Endothelial cell of umbilical vein (primary cell): ENCODE data around the gene COQ7. TPM values are rescaled to one million over a fixed set of nuclear protein-coding genes. Genes with fewer than 3 reads are reported as not detected.

Experiments used
- BruUV-seq: library from RNA; stranded (reverse); fragments of 400-500 nt; replicated peaks from 2 replicates; lab custom pipeline; 2021; lab: Mats Ljungman, UMichigan
- CTCF ChIA-PET: fragments of 300-600, 350-600 bp; sonication (Branson Sonifier 250); formaldehyde crosslinking; loops from one replicate; lab custom pipeline; 2021; ENCODE audit warnings: antibody characterized with exemption, inconsistent platforms; lab: Charles Lee
- POLR2A ChIA-PET: fragments of 300-600, 350-600 bp; sonication (Branson Sonifier 250); formaldehyde crosslinking; loops from one replicate; lab custom pipeline; 2021; ENCODE audit warnings: antibody characterized with exemption, inconsistent platforms; lab: Charles Lee
- DNase-seq: peaks from one replicate; pipeline ENCODE4 v3.0.0-alpha.2; 2011; ENCODE audit warnings: low read depth, low spot score
- FAIRE-seq: peaks from 2 replicates; lab custom pipeline; 2011; peaks lifted over from hg19 to GRCh38; lab: Jason Lieb, UNC
- H2AFZ ChIP-seq: 2 replicates; pipeline ENCODE4 v1.6.0; 2012; ENCODE audit warnings: low read depth, low read length, control low read depth, inconsistent platforms
- H3K27ac ChIP-seq: 2 replicates; pipeline ENCODE4 v1.5.1; 2011; ENCODE audit warnings: low read depth, mild to moderate bottlenecking, control low read depth, low read length, moderate library complexity; ENCODE audit not compliant: insufficient read depth
- H3K27me3 ChIP-seq, 2 experiments: 2 replicates each; pipeline versions ENCODE4 v1.6.0 to v1.6.1; 2011; ENCODE audit warnings: low read length in 2 of 2, mixed read lengths in 1 of 2; ENCODE audit not compliant: control insufficient read depth in 2 of 2, insufficient read depth in 2 of 2
- H3K36me3 ChIP-seq, 2 experiments: 2 replicates in 1 of 2; 3 replicates in 1 of 2; pipeline ENCODE4 v1.5.1; 2011; ENCODE audit warnings: low read length in 2 of 2, mild to moderate bottlenecking in 1 of 2, moderate library complexity in 1 of 2; ENCODE audit not compliant: control insufficient read depth in 2 of 2, insufficient read depth in 2 of 2; ENCODE audit errors: extremely low read depth in 1 of 2
- H3K4me1 ChIP-seq: 3 replicates; pipeline ENCODE4 v1.5.1; 2011; ENCODE audit warnings: mild to moderate bottlenecking, low read length; ENCODE audit not compliant: control insufficient read depth, insufficient read depth; ENCODE audit errors: extremely low read depth
- H3K4me2 ChIP-seq: 2 replicates; pipeline ENCODE4 v1.6.1; 2011; ENCODE audit warnings: low read length, control low read depth, mixed read lengths; ENCODE audit not compliant: insufficient read depth
- H3K4me3 ChIP-seq, 3 experiments: fragments of 200-600 bp in 1 of 3; sonication (generic), shearing (Covaris generic) in 1 of 3; replicated peaks in 1 of 3; 2 replicates each; pipeline ENCODE4 v1.5.1; 2011 to 2016; ENCODE audit warnings: control low read depth in 3 of 3, low read length in 3 of 3, mild to moderate bottlenecking in 2 of 3, inconsistent platforms in 1 of 3, low read depth in 1 of 3, moderate library complexity in 1 of 3; ENCODE audit not compliant: insufficient read depth in 1 of 3
- H3K79me2 ChIP-seq: 2 replicates; pipeline ENCODE4 v1.6.0; 2012; ENCODE audit warnings: low read length, inconsistent platforms; ENCODE audit not compliant: control insufficient read depth, insufficient read depth
- H3K9ac ChIP-seq: replicated peaks from 2 replicates; pipeline ENCODE3; 2011; ENCODE audit warnings: low read length, control low read depth; ENCODE audit not compliant: insufficient read depth; ENCODE audit errors: extremely low read depth
- H3K9me1 ChIP-seq: replicated peaks from 3 replicates; pipeline ENCODE4 v1.6.0; 2011; ENCODE audit warnings: mild to moderate bottlenecking, low read length; ENCODE audit not compliant: control insufficient read depth, insufficient read depth; ENCODE audit errors: extremely low read depth
- H3K9me3 ChIP-seq: replicated peaks from 2 replicates; pipeline ENCODE4 v1.5.1; 2012; ENCODE audit warnings: low read length, inconsistent platforms; ENCODE audit not compliant: control insufficient read depth, insufficient read depth
- H4K20me1 ChIP-seq: replicated peaks from 2 replicates; pipeline ENCODE3; 2011; ENCODE audit warnings: mild to moderate bottlenecking, low read length; ENCODE audit not compliant: control insufficient read depth, insufficient read depth; ENCODE audit errors: extremely low read depth
- CTCF ChIP-seq, 2 donors: IDR thresholded peaks; 1 replicate in 1 of 2; 2 replicates in 1 of 2; pipeline ENCODE4 v1.5.1; 2011; ENCODE audit warnings: low read length in 2 of 2, mild to moderate bottlenecking in 2 of 2, moderate library complexity in 2 of 2, control low read depth in 1 of 2, inconsistent platforms in 1 of 2, low read depth in 1 of 2; ENCODE audit not compliant: insufficient read depth in 1 of 2; ENCODE audit errors: extremely low read depth in 1 of 2
- EZH2 ChIP-seq: IDR thresholded peaks from 2 replicates; pipeline ENCODE4 v1.6.1; 2012; ENCODE audit warnings: borderline replicate concordance, low read depth, mild to moderate bottlenecking, moderate library complexity, low read length, inconsistent platforms; ENCODE audit not compliant: severe bottlenecking
- FOS ChIP-seq: IDR thresholded peaks from 2 replicates; pipeline ENCODE4 v1.6.1; 2011; ENCODE audit warnings: mild to moderate bottlenecking, low read length, moderate library complexity, borderline replicate concordance; ENCODE audit not compliant: insufficient read depth
- GATA2 ChIP-seq: IDR thresholded peaks from 2 replicates; pipeline ENCODE4 v1.7.0; 2011; ENCODE audit warnings: low read depth, mild to moderate bottlenecking, moderate library complexity, mixed read lengths, low read length; ENCODE audit not compliant: insufficient read length, insufficient read depth
- JUN ChIP-seq: IDR thresholded peaks from 2 replicates; pipeline ENCODE4 v1.6.1; 2011; ENCODE audit warnings: borderline replicate concordance, low read depth; ENCODE audit not compliant: insufficient read length, insufficient read depth
- MAX ChIP-seq: IDR thresholded peaks from 2 replicates; pipeline ENCODE4 v1.6.1; 2011; ENCODE audit not compliant: insufficient read depth, insufficient read length
- MYC ChIP-seq: IDR thresholded peaks from one replicate; pipeline ENCODE4 v1.6.1; 2011; ENCODE audit warnings: mild to moderate bottlenecking, low read depth, low read length
- POLR2A ChIP-seq: IDR thresholded peaks from 2 replicates; pipeline ENCODE4 v1.6.1; 2012; ENCODE audit warnings: low read depth, mild to moderate bottlenecking, control low read depth, low read length
- POLR2AphosphoS5 ChIP-seq: IDR thresholded peaks from 2 replicates; pipeline ENCODE4 v1.6.1; 2012; ENCODE audit warnings: low read depth, mild to moderate bottlenecking, control low read depth, low read length, moderate library complexity; ENCODE audit not compliant: insufficient read depth
- dilution Hi-C: fragments of 300-500 bp; cut with MboI; formaldehyde crosslinking; loops from one replicate; pipeline ENCODE4 v1.15.0; 2019; ENCODE audit warnings: low sequenced_read_pairs; ENCODE audit not compliant: extremely low pct_ligation_motif_present
- intact Hi-C: fragments of 100-400 bp; cut with micrococcal nuclease; formaldehyde crosslinking; loops from one replicate; pipeline ENCODE4 v1.10.0; 2022
- polyA plus RNA-seq, 4 experiments: library from polyadenylated mRNA; depleted of rRNA in 3 of 4; stranded (reverse) in 3 of 4; unstranded in 1 of 4; fragments of >200 nt; gene quantifications; 2 replicates each; pipeline versions ENCODE4 v1.2.1 to v1.2.3, GENCODE V29; 2011 to 2012; ENCODE audit warnings: missing spikeins in 1 of 4
- total RNA-seq: library from RNA; stranded (reverse); gene quantifications from 2 replicates; pipeline ENCODE4 v1.2.3, GENCODE V29; 2021

The COQ7 gene
- total and polyA plus RNA-seq, 2 donors (not counting 3 experiments of a cell fraction or from before 2014, with no cell fraction given), result 12.9 to 24.2 TPM

GRCh38 chr16:19123535-19124178 is 56.2 kb downstream of the COQ7 start:
- Histone ChIP-seq H3K4me1 (peaks cover 16% of the 10 kb centered on the region), H3K79me2 (peaks cover 20% of the 10 kb centered on the region), H3K9me3 (no peaks in the 10 kb centered on the region), H3K27me3 (no peaks in the 10 kb centered on the region), H4K20me1 (no peaks in the 10 kb centered on the region), H3K27ac (no peak overlapping the region), H3K4me3 (no peak overlapping the region), H3K9ac (no peak overlapping the region), H3K36me3 (peaks cover 0 to 2% of the 10 kb centered on the region in 2 experiments), H3K9me1 (no peaks in the 10 kb centered on the region), H3K4me2 (no peak overlapping the region), H2AFZ (no peak overlapping the region)
- no TSS peak for BruUV-seq
- FAIRE-seq, result no peak
- no peak for DNase-seq
- intact Hi-C loops (no loop called here), dilution Hi-C loops (loop anchor here (25.0 kb wide), 1 partner anchor 336 kb away; the partner anchor contains the start of gene RPS15A)
- CTCF ChIA-PET, result interaction anchor here (1.2 to 1.7 kb wide), 2 partner anchors 10 to 56 kb away, joined by 5 to 6 read pairs; partner anchors contain the start of gene ITPRIPL2
- TF ChIP-seq POLR2AphosphoS5 (no peak), FOS (no peak), EZH2 (no peak), CTCF (IDR thresholded peaks at IDR 0.05; ENCODE audit: extremely low read depth in 1 of 2, insufficient read depth in 1 of 2, low read depth in 1 of 2, low read length in 2 of 2) (no peak), POLR2A (no peak), MAX (no peak), MYC (no peak), GATA2 (no peak), JUN (no peak)
- POLR2A ChIA-PET, result interaction anchor here (0.6 kb wide), 1 partner anchor 13 kb away, joined by 4 read pairs; no protein-coding TSS in a partner anchor
